ENCODE measurements around the gene CADPS.

CADPS gene

GRCh38 chr3:62621925-62622324, 253.3 kb downstream of the CADPS start:
- H3K36me3 ChIP-seq = no peaks in the 10 kb centered on the region
- no peak for TF ChIP-seq CTCF (IDR thresholded peaks at IDR 0.05; ENCODE audit: low read depth, low read length)
- H3K4me1 ChIP-seq = peaks cover 11% of the 10 kb centered on the region
- no peaks in the 10 kb centered on the region for H3K9me3 ChIP-seq
- H3K4me3 ChIP-seq (ENCODE audit: low read depth, low read length) = no peak overlapping the region
- no peak for DNase-seq
- no peaks in the 10 kb centered on the region for H3K27me3 ChIP-seq

- Histone ChIP-seq H3K9me3 (no peaks in the 10 kb centered on the region), H3K36me3 (no peaks in the 10 kb centered on the region), H3K27me3 (no peaks in the 10 kb centered on the region), H3K4me1 (peaks cover 11% of the 10 kb centered on the region), H3K4me3 (ENCODE audit: low read depth, low read length) (no peak overlapping the region)
- DNase-seq = no peak
- TF ChIP-seq CTCF (IDR thresholded peaks at IDR 0.05; ENCODE audit: low read depth, low read length) = no peak
Observed at GRCh38 chr3:62621176-62621575, 254.0 kb downstream of the CADPS start.

- Histone ChIP-seq H3K4me1 (no peaks in the 10 kb centered on the region; the same call in 1 of the 2 replicates), H3K9me3 (no peaks in the 10 kb centered on the region), H3K4me3 (ENCODE audit: low read depth, low read length) (no peak overlapping the region), H3K27me3 (no peaks in the 10 kb centered on the region), H3K36me3 (no peaks in the 10 kb centered on the region)
- no peak for TF ChIP-seq CTCF (IDR thresholded peaks at IDR 0.05; ENCODE audit: low read depth, low read length)
- DNase-seq = no peak
Observed at GRCh38 chr3:62615258-62615849, 259.9 kb downstream of the CADPS start.

GRCh38 chr3:62614527-62614926, 260.7 kb downstream of the CADPS start:
- no peak for DNase-seq
- Histone ChIP-seq H3K27me3 (no peaks in the 10 kb centered on the region), H3K9me3 (no peaks in the 10 kb centered on the region), H3K4me3 (ENCODE audit: low read depth, low read length) (no peak overlapping the region), H3K36me3 (no peaks in the 10 kb centered on the region), H3K4me1 (no peaks in the 10 kb centered on the region; the same call in 1 of the 2 replicates)
- no peak for TF ChIP-seq CTCF (IDR thresholded peaks at IDR 0.05; ENCODE audit: low read depth, low read length)

GRCh38 chr3:62611541-62612240, 263.5 kb downstream of the CADPS start:
- H3K4me3 ChIP-seq (ENCODE audit: low read depth, low read length) = no peak overlapping the region
- H3K4me1 ChIP-seq = no peaks in the 10 kb centered on the region
- no peak for DNase-seq
- H3K36me3 ChIP-seq = no peaks in the 10 kb centered on the region
- no peak for TF ChIP-seq CTCF (IDR thresholded peaks at IDR 0.05; ENCODE audit: low read depth, low read length)
- H3K9me3 ChIP-seq = no peaks in the 10 kb centered on the region
- no peaks in the 10 kb centered on the region for H3K27me3 ChIP-seq

Measured in BE2C (cell line).